T-helper 17 cell (primary cell): ENCODE results near the gene FOXP4. TPM values are rescaled to one million over a fixed set of nuclear protein-coding genes. Genes with fewer than 3 reads are reported as not detected.
A peak's percentile ranks its signal among the peaks of the same experiment; 100 is the strongest.

Experiments
- ATAC-seq: fragments of 150-1000 bp; cut with Tn5 transposase; 2 replicates; pipeline ENCODE4 v1.10.0; 2021; ENCODE audit warnings: mild to moderate bottlenecking, moderate library complexity
- DNase-seq, 3 donors: peaks; one replicate each; pipeline versions ENCODE4 v3.0.0 to v3.0.0-alpha.2; 2020 to 2021
- H3K9me3 ChIP-seq: one replicate; pipeline ENCODE4 v1.7.0; 2013; ENCODE audit warnings: low read length, mild to moderate bottlenecking; ENCODE audit not compliant: control insufficient read depth, poor library complexity, severe bottlenecking
- H3K27ac Mint-ChIP-seq: one replicate; pipeline ENCODE4 v1.8.0; 2022; ENCODE audit warnings: mild to moderate bottlenecking, moderate library complexity, mixed read lengths
- H3K27me3 Mint-ChIP-seq: one replicate; pipeline ENCODE4 v1.8.0; 2022; ENCODE audit warnings: mixed read lengths
- H3K36me3 Mint-ChIP-seq: one replicate; pipeline ENCODE4 v1.8.0; 2022; ENCODE audit warnings: low read depth, mixed read lengths
- H3K4me1 Mint-ChIP-seq: one replicate; pipeline ENCODE4 v1.8.0; 2022; ENCODE audit warnings: mild to moderate bottlenecking, mixed read lengths
- H3K4me3 Mint-ChIP-seq: one replicate; pipeline ENCODE4 v1.8.0; 2022; ENCODE audit warnings: mild to moderate bottlenecking, moderate library complexity, mixed read lengths
- total RNA-seq, 4 donors: library from RNA in 2 of 4; stranded (reverse) in 2 of 4; gene quantifications; one replicate each; pipeline ENCODE4 v1.2.3 and lab custom pipeline; 2022 to 2026

FOXP4 gene
- total RNA-seq, 2 donors from 2014 or later = 7.5 to 10.6 TPM

DNA sequence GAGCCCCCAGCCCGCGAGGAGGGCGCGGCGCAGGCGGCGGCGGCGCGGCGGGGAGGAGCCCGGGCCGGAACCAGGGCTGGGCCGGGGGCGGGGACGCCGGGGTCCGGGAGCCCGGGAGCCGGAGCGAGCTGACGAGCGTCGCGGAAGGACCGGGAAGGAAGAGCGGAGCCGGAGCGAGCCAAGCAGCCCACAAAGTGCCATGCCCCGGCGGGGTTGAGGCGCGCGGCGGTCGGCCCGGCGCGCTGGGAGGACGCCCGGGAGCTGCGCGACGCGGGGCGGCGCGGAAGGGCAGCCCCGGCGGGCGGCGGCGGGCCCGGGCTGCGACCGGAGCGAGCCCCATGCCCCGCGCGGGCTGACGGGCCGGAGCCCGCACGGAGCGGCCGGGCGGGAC lies 289 bp downstream of the FOXP4 start:
- ATAC-seq = peak; percentile 69
- H3K36me3 Mint-ChIP-seq = peaks cover 5% of the 10 kb centered on the region
- peak in 2 of 3 donors; percentile 35 to 56 for DNase-seq
- H3K27ac Mint-ChIP-seq = no peak overlapping the region
- peaks cover 23% of the 10 kb centered on the region for H3K4me1 Mint-ChIP-seq
- no peaks in the 10 kb centered on the region for H3K27me3 Mint-ChIP-seq
- H3K4me3 Mint-ChIP-seq = peak overlapping the region; percentile 96
- no peaks in the 10 kb centered on the region for H3K9me3 ChIP-seq

DNA sequence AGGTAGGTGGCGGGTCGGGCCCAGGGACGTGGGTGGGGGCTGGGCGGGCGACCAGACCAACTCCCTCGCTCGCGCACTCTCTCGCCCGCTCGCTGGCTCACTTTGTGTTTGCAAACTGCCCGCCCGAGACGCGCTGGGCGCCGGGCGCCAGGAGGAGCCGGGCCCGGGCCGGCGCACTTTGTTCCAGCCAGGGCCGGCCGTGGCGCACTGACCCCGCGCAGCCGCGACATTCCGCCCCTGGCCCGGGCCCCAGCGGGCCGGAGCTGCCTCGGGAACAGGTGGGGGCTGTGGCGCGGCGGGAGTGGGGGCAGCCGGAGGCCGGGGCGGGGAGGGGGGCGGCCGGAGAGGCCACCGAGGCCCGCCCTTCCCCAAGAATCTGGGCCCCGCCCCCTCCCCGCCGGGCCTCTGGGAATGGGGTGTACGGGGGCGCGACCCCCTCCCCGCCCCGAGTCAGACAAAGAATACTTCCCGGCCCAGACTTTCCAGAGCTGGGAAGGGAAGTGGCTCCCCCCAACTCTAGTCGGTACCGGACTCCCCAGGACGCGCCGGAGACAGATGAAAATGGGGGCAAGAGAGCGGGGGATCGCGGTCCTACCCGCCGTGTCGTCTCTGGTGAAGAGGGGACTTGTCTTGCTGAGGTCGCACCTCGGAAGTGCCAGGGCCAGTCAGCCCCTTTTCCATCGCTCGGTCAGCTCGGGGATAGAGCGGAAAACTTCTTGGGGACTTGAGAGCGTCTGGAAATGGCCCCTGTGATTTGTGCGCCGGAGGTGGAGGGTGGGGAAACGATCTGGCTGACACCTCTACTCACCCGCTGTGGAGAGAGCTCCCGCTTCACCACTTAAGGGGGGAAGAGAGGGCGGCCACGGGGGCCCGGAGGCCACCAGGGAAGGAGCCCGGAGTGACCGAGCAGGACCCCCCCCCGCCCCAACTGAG lies 951 bp downstream of the FOXP4 start:
- ATAC-seq (no peak), DNase-seq (no peak)
- no peaks in the 10 kb centered on the region for H3K27me3 Mint-ChIP-seq
- peaks cover 24% of the 10 kb centered on the region for H3K4me1 Mint-ChIP-seq
- peaks cover 8% of the 10 kb centered on the region for H3K36me3 Mint-ChIP-seq
- no peaks in the 10 kb centered on the region for H3K9me3 ChIP-seq
- H3K4me3 Mint-ChIP-seq = peak overlapping the region; percentile 92
- H3K27ac Mint-ChIP-seq = no peak overlapping the region

- Mint-ChIP-seq H3K4me3 (peak overlapping the region; percentile 92), H3K27me3 (no peaks in the 10 kb centered on the region), H3K4me1 (peaks cover 24% of the 10 kb centered on the region), H3K36me3 (peaks cover 8% of the 10 kb centered on the region), H3K27ac (no peak overlapping the region)
- DNase-seq (no peak), ATAC-seq (no peak)
- no peaks in the 10 kb centered on the region for H3K9me3 ChIP-seq
These were observed 1.6 kb downstream of the FOXP4 start for GRCh38 chr6:41547799-41548097.

DNA sequence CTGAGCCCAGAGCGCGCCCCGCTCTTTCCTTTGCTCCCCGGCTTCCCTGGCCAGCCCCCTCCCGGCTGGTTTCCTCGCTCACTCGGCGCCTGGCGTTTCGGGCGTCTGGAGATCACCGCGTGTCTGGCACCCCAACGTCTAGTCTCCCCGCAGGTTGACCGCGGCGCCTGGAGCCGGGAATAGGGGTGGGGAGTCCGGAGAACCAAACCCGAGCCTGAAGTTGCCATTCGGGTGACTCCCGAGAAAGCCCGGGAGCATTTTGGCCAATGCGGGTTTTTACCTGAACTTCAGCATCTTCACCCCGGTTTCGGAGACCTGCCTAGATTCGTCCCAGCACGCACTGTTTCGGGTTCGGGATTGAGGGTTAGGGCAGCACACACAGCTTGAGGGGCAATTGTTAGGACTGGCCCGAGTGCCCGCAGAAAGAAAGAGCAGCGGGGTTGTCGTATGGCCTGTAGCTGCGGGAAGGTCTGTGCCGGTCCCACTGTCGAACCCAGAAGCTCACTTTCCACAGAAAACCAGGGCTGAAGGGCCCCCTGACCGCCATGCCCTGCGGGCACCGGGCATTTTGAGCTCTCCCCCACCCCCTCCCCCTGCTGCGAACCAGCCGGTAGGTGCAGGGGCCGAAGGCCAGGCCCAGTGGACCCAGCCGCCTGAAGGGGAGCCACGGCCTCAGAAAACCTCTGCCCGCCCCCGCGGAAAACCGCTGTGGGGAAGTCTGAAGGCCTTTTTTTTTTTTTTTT lies 2.1 kb downstream of the FOXP4 start:
- no peak for ATAC-seq
- H3K4me3 Mint-ChIP-seq = peak overlapping the region; percentile 92
- peak in 1 of 3 donors; percentile 23 for DNase-seq
- peaks cover 24% of the 10 kb centered on the region for H3K4me1 Mint-ChIP-seq
- H3K27ac Mint-ChIP-seq = no peak overlapping the region
- H3K27me3 Mint-ChIP-seq = no peaks in the 10 kb centered on the region
- no peaks in the 10 kb centered on the region for H3K9me3 ChIP-seq
- peaks cover 8% of the 10 kb centered on the region for H3K36me3 Mint-ChIP-seq

DNA sequence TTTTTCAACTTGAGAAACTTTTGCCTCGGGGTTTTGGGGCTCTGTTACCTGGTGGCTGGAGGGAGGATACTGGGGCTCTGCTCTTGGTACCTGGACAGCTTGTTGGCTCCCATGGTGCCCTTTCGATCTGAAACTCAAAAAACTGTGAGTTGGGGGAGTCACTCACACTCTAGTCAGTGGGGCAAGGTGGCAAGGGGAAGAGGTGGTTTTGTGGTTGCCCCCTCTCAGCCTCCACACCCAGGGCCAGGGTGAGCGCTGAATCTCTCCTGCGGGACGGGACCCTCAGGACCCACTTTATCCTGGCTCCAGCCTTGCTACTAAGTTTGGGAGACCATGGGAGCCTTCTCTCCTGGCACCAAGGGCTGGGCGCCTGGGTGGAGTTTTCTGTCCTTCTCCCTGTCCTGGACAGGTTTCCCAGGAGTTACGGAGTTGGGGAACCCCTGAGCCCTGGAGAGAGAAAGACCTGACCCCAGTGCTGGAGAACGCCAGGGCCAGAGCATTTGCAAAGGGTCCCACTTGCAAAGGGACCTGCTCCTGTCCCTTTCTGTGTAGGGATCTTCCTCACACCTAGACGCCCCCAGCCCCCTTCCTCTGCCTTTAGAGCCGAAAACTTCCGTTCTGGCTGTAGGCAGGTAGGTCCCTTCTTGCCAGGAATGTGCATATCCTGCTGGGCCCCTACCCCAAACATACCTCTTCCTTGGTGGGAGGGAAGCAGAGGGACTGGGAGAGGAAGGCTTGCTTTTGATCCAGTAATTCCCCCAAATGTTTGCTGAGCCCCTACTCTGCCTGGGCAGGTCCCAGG lies 2.9 kb downstream of the FOXP4 start:
- H3K27me3 Mint-ChIP-seq = no peaks in the 10 kb centered on the region
- ATAC-seq (no peak), DNase-seq (no peak)
- no peaks in the 10 kb centered on the region for H3K9me3 ChIP-seq
- no peak overlapping the region for H3K27ac Mint-ChIP-seq
- peak overlapping the region; percentile 92 for H3K4me3 Mint-ChIP-seq
- peaks cover 8% of the 10 kb centered on the region for H3K36me3 Mint-ChIP-seq
- H3K4me1 Mint-ChIP-seq = peaks cover 24% of the 10 kb centered on the region

- Mint-ChIP-seq H3K27me3 (no peaks in the 10 kb centered on the region), H3K36me3 (peaks cover 8% of the 10 kb centered on the region), H3K27ac (no peak overlapping the region), H3K4me1 (peaks cover 22% of the 10 kb centered on the region), H3K4me3 (no peak overlapping the region)
- ATAC-seq (no peak), DNase-seq (no peak)
- H3K9me3 ChIP-seq = no peaks in the 10 kb centered on the region
These were observed 3.5 kb downstream of the FOXP4 start for GRCh38 chr6:41549673-41550072.

DNA sequence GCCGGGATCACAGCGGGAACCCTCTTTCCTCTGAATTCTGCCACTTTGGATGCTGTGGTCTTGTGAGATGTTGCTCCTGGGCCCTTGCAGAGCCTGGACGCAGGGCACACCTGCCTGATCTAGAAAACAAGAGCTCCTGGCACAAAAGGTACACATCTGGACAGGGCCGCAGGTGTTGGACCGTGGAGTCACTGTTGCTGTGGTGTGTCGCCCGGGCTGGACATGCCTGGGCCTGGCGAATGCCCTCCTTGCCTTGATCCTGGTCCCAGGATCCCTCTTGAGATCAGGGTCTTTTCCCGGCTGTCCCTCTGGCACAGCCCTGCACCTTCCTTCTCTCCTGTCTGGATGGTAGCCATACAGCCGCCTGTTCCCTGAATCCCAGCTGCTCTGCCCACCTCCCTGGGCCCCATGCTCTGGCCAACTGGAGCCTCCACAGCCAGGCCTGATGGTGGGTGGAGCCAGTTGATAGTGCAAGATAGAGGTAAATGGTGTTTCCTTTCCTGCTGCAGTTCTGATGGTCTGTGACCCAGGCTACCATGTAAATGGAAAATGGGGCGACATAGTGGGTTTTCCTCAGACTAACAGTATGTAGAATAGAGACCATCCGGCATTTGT lies 5.0 kb downstream of the FOXP4 start:
- Mint-ChIP-seq H3K27ac (no peak overlapping the region), H3K4me1 (peaks cover 10% of the 10 kb centered on the region), H3K27me3 (no peaks in the 10 kb centered on the region), H3K36me3 (peaks cover 6% of the 10 kb centered on the region), H3K4me3 (no peak overlapping the region)
- ATAC-seq (no peak), DNase-seq (no peak)
- no peaks in the 10 kb centered on the region for H3K9me3 ChIP-seq

DNA sequence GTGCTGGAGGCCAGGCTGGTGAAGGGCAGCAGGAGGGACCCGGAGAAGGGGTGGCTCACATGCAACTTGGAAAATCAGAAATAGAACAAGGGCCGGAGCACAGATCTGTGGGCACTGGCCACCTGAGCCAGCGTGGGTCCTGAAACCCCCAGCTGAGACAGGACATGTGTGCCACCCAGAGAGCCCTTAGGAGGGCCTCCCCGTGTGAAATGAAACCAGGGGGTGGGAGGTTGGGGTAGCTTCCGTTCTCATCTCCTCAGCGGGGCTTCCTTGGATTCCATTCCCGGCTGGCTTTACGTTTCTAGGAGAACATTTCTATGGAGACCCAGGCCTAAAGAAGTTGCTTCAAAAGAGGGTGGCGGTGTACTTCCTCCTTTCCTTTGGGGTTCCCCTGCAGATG lies 5.7 kb downstream of the FOXP4 start:
- H3K27ac Mint-ChIP-seq = no peak overlapping the region

GRCh38 chr6:41552723-41553122 lies 6.5 kb downstream of the FOXP4 start:
- Mint-ChIP-seq H3K36me3 (peaks cover 6% of the 10 kb centered on the region), H3K27me3 (no peaks in the 10 kb centered on the region), H3K4me3 (no peak overlapping the region), H3K27ac (no peak overlapping the region), H3K4me1 (peaks cover 12% of the 10 kb centered on the region)
- ATAC-seq = no peak
- H3K9me3 ChIP-seq = no peaks in the 10 kb centered on the region
- no peak for DNase-seq

More for the DNA sequence above, 5.7 kb downstream of the FOXP4 start:
- H3K9me3 ChIP-seq = no peaks in the 10 kb centered on the region
- ATAC-seq (no peak), DNase-seq (no peak)
- H3K4me3 Mint-ChIP-seq = no peak overlapping the region
- H3K36me3 Mint-ChIP-seq = peaks cover 6% of the 10 kb centered on the region
- H3K4me1 Mint-ChIP-seq = peaks cover 10% of the 10 kb centered on the region
- no peaks in the 10 kb centered on the region for H3K27me3 Mint-ChIP-seq

GRCh38 chr6:41553405-41553999 lies 7.3 kb downstream of the FOXP4 start:
- peaks cover 6% of the 10 kb centered on the region for H3K36me3 Mint-ChIP-seq
- DNase-seq (no peak), ATAC-seq (no peak)
- H3K4me3 Mint-ChIP-seq = no peak overlapping the region
- no peaks in the 10 kb centered on the region for H3K27me3 Mint-ChIP-seq
- H3K4me1 Mint-ChIP-seq = peaks cover 9% of the 10 kb centered on the region
- no peak overlapping the region for H3K27ac Mint-ChIP-seq
- H3K9me3 ChIP-seq = no peaks in the 10 kb centered on the region

DNA sequence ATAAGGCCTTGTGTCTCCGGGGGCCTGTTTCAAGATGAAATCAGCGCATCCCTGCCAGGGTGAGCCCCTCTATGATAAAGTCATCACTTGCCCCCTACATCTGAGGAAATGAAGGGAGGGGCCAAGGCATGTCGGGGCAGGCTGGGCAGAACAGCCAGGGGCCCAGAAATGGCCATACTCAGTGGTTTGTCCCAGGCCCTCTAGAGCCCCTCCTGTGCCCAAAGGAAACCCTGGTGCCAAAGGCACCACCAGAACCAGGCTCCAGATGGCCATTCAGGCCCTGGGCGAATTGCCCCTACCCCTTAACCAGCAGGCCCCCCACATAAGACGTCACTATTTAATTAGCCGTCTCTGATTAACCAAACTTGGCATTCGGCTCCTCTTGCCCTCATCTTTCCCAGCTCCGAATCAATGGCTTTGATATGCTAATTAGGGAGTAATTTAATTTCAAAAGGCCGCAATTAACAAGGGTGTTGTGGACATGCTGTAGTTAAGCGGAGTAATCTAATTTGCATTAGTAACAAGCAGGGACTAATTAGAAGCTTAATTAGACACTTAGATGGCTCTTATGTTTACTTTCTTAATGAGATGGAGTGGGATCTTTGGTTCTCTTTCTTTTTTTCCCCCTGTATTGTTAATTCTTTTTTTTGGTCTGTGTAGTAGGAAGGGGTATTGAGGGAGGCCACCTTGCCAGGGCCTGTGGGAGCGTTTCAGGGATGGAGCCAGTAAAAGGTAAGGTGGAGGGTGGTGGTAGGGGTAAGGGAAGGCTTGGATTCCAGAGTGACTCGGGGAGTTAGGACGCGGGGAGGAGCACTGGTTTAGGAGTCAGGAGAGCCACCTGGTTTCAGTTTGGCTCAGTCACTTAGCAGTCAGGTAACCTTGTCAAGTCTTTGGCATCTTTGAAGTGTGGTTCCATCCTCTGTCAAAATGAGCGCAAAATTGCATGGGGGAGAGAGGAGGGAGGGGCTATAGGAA lies 9.4 kb downstream of the FOXP4 start:
- H3K4me3 Mint-ChIP-seq = no peak overlapping the region

GRCh38 chr6:41557335-41557734 lies 11.2 kb downstream of the FOXP4 start:
- DNase-seq = no peak
- no peak overlapping the region for H3K4me3 Mint-ChIP-seq
- H3K9me3 ChIP-seq = no peaks in the 10 kb centered on the region
- no peaks in the 10 kb centered on the region for H3K36me3 Mint-ChIP-seq
- H3K27ac Mint-ChIP-seq = no peak overlapping the region
- H3K27me3 Mint-ChIP-seq = no peaks in the 10 kb centered on the region
- peaks cover 17% of the 10 kb centered on the region for H3K4me1 Mint-ChIP-seq
- ATAC-seq = no peak

More for the DNA sequence above, 9.4 kb downstream of the FOXP4 start:
- no peak for DNase-seq
- H3K9me3 ChIP-seq = no peaks in the 10 kb centered on the region
- H3K36me3 Mint-ChIP-seq = peaks cover 6% of the 10 kb centered on the region
- no peaks in the 10 kb centered on the region for H3K27me3 Mint-ChIP-seq
- no peak overlapping the region for H3K27ac Mint-ChIP-seq
- peaks cover 12% of the 10 kb centered on the region for H3K4me1 Mint-ChIP-seq
- no peak for ATAC-seq
